OCI-LY7 (cell line): ENCODE measurements around the gene EHD2. TPM values are rescaled to one million over a fixed set of nuclear protein-coding genes. Genes with fewer than 3 reads are reported as not detected.
A peak's percentile ranks its signal among the peaks of the same experiment; 100 is the strongest.

Experiments
- BruUV-seq: library from RNA; stranded (reverse); fragments of 400-500 nt; replicated peaks from 2 replicates; lab custom pipeline; 2021; lab: Mats Ljungman, UMichigan
- CTCF ChIA-PET: fragments of 300-600 bp; sonication (Branson Sonifier 250); formaldehyde crosslinking; loops from one replicate; lab custom pipeline; 2022; ENCODE audit warnings: antibody characterized with exemption; ENCODE audit not compliant: unreplicated experiment; lab: Charles Lee
- POLR2A ChIA-PET: fragments of 300-600 bp; sonication (Branson Sonifier 250); formaldehyde crosslinking; loops from one replicate; lab custom pipeline; 2022; ENCODE audit warnings: antibody characterized with exemption; lab: Charles Lee
- DNase-seq: peaks from one replicate; pipeline ENCODE4 v3.0.0-alpha.2; 2015; ENCODE audit warnings: low spot score
- H2AFZ ChIP-seq: fragments of 200-600 bp; sonication (generic), shearing (Covaris generic); 2 replicates; pipeline ENCODE4 v1.6.1; 2014; ENCODE audit warnings: mild to moderate bottlenecking, antibody characterized with exemption, low read length, moderate library complexity
- H3K27ac ChIP-seq: fragments of 200-600 bp; sonication (generic); 2 replicates; pipeline ENCODE4 v1.5.1; 2014; ENCODE audit warnings: mixed run types, low read depth, mild to moderate bottlenecking, moderate library complexity, low read length, inconsistent platforms; ENCODE audit not compliant: poor library complexity, severe bottlenecking
- H3K36me3 ChIP-seq: fragments of 200-600 bp; sonication (generic); 2 replicates; pipeline ENCODE4 v1.6.1; 2014; ENCODE audit warnings: mild to moderate bottlenecking, antibody characterized with exemption, low read length, moderate library complexity, mixed read lengths; ENCODE audit not compliant: insufficient read depth
- H3K4me1 ChIP-seq: fragments of 200-600 bp; sonication (generic); 2 replicates; pipeline ENCODE4 v1.5.1; 2014; ENCODE audit warnings: mild to moderate bottlenecking, low read length; ENCODE audit not compliant: insufficient read depth, poor library complexity, severe bottlenecking
- H3K4me2 ChIP-seq: fragments of 200-600 bp; sonication (generic); 2 replicates; pipeline ENCODE4 v1.6.1; 2014; ENCODE audit warnings: mild to moderate bottlenecking, low read length
- H3K4me3 ChIP-seq: fragments of 200-600 bp; sonication (generic); 2 replicates; pipeline ENCODE4 v1.5.1; 2014; ENCODE audit warnings: mild to moderate bottlenecking, low read depth, low read length; ENCODE audit not compliant: poor library complexity, severe bottlenecking
- H3K79me2 ChIP-seq: fragments of 200-600 bp; sonication (generic); 2 replicates; pipeline ENCODE4 v1.6.1; 2016; ENCODE audit warnings: low read depth, mild to moderate bottlenecking, low read length, moderate library complexity, mixed read lengths; ENCODE audit not compliant: insufficient read depth
- H3K9me2 ChIP-seq: fragments of 200-600 bp; sonication (generic); 2 replicates; pipeline ENCODE4 v1.6.1; 2016; ENCODE audit warnings: mild to moderate bottlenecking, low read length, mixed read lengths; ENCODE audit not compliant: insufficient read depth
- H3K9me3 ChIP-seq: fragments of 200-600 bp; sonication (generic); 2 replicates; pipeline ENCODE4 v1.6.1; 2014; ENCODE audit warnings: mild to moderate bottlenecking, mixed run types, low read length, mixed read lengths
- H4K20me1 ChIP-seq: fragments of 200-600 bp; sonication (generic); 2 replicates; pipeline ENCODE4 v1.6.1; 2014; ENCODE audit warnings: mild to moderate bottlenecking, antibody characterized with exemption, low read length, moderate library complexity, mixed read lengths; ENCODE audit not compliant: insufficient read depth
- EZH2phosphoT487 ChIP-seq: fragments of 200-600 bp; sonication (generic); IDR thresholded peaks from 2 replicates; pipeline ENCODE4 v1.6.1; 2018; ENCODE audit warnings: low read depth, borderline replicate concordance, mild to moderate bottlenecking, mixed run types, antibody characterized with exemption, low read length, moderate library complexity, mixed read lengths
- intact Hi-C: fragments of 100-400 bp; cut with micrococcal nuclease; formaldehyde crosslinking; loops from one replicate; pipeline ENCODE4 v1.10.0; 2022; ENCODE audit not compliant: unreplicated experiment
- total RNA-seq, 2 experiments: library from RNA; depleted of rRNA in 1 of 2; stranded (reverse); fragments of >200 nt in 1 of 2; shearing (Covaris generic) in 1 of 2; gene quantifications; 2 replicates each; pipeline ENCODE4 v1.2.3, GENCODE V29; 2014 to 2022
- TF ChIP-seq, protein P1 (sequence below): fragments of 200-600 bp; sonication (generic); conservative IDR thresholded peaks from 2 replicates; pipeline ENCODE4 v1.5.1; 2014; ENCODE audit warnings: mild to moderate bottlenecking, antibody characterized with exemption, low read length, moderate library complexity, mixed read lengths

The EHD2 gene
- total RNA-seq, 2 experiments from 2014 or later, result not detected

- ChIA-PET POLR2A (no interaction called here), CTCF (no interaction called here)
- Histone ChIP-seq H3K9me3 (no peaks in the 10 kb centered on the region), H3K4me2 (no peak overlapping the region), H4K20me1 (no peaks in the 10 kb centered on the region), H3K4me1 (no peaks in the 10 kb centered on the region), H2AFZ (no peak overlapping the region), H3K9me2 (no peaks in the 10 kb centered on the region), H3K36me3 (peaks cover 66% of the 10 kb centered on the region), H3K4me3 (no peak overlapping the region), H3K27ac (no peak overlapping the region), H3K79me2 (no peaks in the 10 kb centered on the region)
- TF ChIP-seq, protein P1, sequence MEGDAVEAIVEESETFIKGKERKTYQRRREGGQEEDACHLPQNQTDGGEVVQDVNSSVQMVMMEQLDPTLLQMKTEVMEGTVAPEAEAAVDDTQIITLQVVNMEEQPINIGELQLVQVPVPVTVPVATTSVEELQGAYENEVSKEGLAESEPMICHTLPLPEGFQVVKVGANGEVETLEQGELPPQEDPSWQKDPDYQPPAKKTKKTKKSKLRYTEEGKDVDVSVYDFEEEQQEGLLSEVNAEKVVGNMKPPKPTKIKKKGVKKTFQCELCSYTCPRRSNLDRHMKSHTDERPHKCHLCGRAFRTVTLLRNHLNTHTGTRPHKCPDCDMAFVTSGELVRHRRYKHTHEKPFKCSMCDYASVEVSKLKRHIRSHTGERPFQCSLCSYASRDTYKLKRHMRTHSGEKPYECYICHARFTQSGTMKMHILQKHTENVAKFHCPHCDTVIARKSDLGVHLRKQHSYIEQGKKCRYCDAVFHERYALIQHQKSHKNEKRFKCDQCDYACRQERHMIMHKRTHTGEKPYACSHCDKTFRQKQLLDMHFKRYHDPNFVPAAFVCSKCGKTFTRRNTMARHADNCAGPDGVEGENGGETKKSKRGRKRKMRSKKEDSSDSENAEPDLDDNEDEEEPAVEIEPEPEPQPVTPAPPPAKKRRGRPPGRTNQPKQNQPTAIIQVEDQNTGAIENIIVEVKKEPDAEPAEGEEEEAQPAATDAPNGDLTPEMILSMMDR, result no peak
- no peak for TF ChIP-seq EZH2phosphoT487
- no peak for DNase-seq
- BruUV-seq, result TSS peak; percentile 31
- intact Hi-C loops, result no loop called here
Measured at GRCh38 chr19:47757617-47758442, 44.6 kb downstream of the EHD2 start.

DNA sequence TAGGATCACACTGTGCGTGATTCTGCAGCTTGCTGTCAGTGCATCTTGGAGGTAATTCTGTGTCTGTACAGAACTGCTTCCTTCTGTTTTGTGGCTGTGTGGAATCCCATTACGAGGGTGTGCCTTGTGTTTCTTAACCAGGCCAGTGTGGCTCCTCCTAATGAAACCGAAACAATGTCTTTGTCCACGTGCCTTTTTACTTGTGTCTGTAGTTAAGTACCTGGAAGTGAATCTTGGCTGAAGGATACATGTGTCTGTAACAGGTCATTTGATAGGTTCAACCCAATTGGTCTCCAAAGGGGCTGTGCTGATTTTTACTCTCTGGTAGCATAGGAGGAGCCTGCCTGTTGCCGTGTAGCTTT is 45.2 kb downstream of the EHD2 start:
- POLR2A ChIA-PET, result no interaction called here
- TF ChIP-seq, protein P1, result no peak
- TF ChIP-seq EZH2phosphoT487, result no peak
- no TSS peak for BruUV-seq
- Histone ChIP-seq H3K4me2 (no peak overlapping the region), H3K4me3 (no peak overlapping the region), H3K9me3 (no peaks in the 10 kb centered on the region), H3K4me1 (no peaks in the 10 kb centered on the region), H3K9me2 (no peaks in the 10 kb centered on the region), H3K36me3 (peaks cover 60% of the 10 kb centered on the region), H2AFZ (no peak overlapping the region), H3K79me2 (no peaks in the 10 kb centered on the region), H4K20me1 (no peaks in the 10 kb centered on the region), H3K27ac (no peak overlapping the region)
- CTCF ChIA-PET, result no interaction called here
- intact Hi-C loops, result no loop called here
- no peak for DNase-seq

DNA sequence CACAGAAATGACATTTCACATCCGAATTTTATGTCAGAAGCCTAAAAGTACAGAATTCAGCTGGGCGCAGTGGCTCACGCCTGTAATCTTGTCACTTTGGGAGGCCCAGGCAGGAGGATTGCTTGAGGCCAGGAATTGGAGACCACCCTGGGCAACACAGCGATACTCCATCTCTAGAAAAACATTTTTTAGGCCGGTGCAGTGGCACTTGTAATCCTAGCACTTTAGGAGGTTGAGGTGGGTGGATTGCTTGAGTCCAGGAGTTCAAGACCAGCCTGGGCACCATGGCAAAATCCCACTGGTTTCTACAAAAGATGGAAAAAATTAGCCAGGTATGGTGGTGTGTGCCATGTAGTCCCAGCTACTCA is 47.4 kb downstream of the EHD2 start:
- peaks cover 38% of the 10 kb centered on the region for H3K36me3 ChIP-seq
- ChIA-PET CTCF (no interaction called here), POLR2A (no interaction called here)
- H3K4me1 ChIP-seq, result no peaks in the 10 kb centered on the region
- H3K9me3 ChIP-seq, result no peaks in the 10 kb centered on the region
- no peaks in the 10 kb centered on the region for H3K79me2 ChIP-seq
- no peaks in the 10 kb centered on the region for H3K9me2 ChIP-seq
- no peak for TF ChIP-seq EZH2phosphoT487
- TF ChIP-seq, protein P1, result no peak
- H3K4me2 ChIP-seq, result no peak overlapping the region
- DNase-seq, result no peak
- no peaks in the 10 kb centered on the region for H4K20me1 ChIP-seq
- no peak overlapping the region for H2AFZ ChIP-seq
- intact Hi-C loops, result no loop called here
- H3K4me3 ChIP-seq, result no peak overlapping the region
- BruUV-seq, result no TSS peak
- no peak overlapping the region for H3K27ac ChIP-seq
